Measurements from ENCODE around the gene ESYT3. TPM values are rescaled to one million over a fixed set of nuclear protein-coding genes. Genes with fewer than 3 reads are reported as not detected.

The ESYT3 gene
- total RNA-seq, 6 donors from 2014 or later = 45.9 to 93.3 (median 54.6) TPM

DNA sequence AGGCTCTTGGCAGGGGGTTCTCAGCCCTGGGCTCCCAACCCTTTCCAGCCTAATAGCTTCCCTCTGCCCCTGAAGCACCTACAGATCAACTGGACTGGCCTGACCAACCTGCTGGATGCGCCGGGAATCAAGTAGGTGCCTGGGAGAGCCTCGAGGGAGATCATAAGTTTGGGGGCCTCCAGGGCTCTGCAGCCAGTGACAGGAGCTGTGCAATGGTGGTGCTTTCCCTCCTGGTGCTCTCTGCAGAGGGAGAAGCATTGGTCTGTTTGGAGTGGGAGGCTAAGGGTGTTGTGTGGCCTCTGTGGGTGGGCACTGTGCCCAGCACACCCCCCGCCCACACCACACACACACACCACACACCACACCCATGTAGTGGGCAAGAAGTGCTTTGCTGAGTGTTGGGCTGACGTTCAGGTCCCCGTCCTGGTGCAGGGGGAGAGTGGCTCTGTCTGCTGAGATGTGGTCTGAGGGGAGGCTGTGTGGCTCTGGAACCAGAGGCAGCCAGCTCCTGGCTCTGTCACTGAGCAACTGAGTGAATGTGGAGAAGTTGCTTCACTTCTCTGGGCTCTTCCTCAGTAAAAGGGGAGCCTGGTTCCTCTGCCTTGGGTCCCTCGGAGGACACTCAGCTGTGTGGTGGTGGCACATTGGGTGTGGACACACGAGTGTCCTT is 26.3 kb downstream of the ESYT3 start:
- no peak overlapping the region for H3K27ac ChIP-seq
- H3K4me1 ChIP-seq = peaks cover 0 to 7% (median 0%) of the 10 kb centered on the region in 4 donors
- TF ChIP-seq, protein P1, sequence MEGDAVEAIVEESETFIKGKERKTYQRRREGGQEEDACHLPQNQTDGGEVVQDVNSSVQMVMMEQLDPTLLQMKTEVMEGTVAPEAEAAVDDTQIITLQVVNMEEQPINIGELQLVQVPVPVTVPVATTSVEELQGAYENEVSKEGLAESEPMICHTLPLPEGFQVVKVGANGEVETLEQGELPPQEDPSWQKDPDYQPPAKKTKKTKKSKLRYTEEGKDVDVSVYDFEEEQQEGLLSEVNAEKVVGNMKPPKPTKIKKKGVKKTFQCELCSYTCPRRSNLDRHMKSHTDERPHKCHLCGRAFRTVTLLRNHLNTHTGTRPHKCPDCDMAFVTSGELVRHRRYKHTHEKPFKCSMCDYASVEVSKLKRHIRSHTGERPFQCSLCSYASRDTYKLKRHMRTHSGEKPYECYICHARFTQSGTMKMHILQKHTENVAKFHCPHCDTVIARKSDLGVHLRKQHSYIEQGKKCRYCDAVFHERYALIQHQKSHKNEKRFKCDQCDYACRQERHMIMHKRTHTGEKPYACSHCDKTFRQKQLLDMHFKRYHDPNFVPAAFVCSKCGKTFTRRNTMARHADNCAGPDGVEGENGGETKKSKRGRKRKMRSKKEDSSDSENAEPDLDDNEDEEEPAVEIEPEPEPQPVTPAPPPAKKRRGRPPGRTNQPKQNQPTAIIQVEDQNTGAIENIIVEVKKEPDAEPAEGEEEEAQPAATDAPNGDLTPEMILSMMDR (IDR thresholded peaks at IDR 0.05) = no peak
- TF ChIP-seq POLR2A (IDR thresholded peaks at IDR 0.05) (no peak), POLR2AphosphoS5 (IDR thresholded peaks at IDR 0.05) (no peak), EP300 (IDR thresholded peaks at IDR 0.05) (no peak)
- WGBS, 2 donors = 68 to 69% methylated on average over 2 to 8 of the region's 8 CpGs
- no peaks in the 10 kb centered on the region for H3K27me3 ChIP-seq
- no peaks in the 10 kb centered on the region for H3K9me3 ChIP-seq
- H3K36me3 ChIP-seq = peaks cover 0 to 48% (median 27%) of the 10 kb centered on the region in 4 donors
- H3K4me3 ChIP-seq = no peak overlapping the region
- DNase-seq (peak; percentile 17 to 50), ATAC-seq (ENCODE audit: low FRiP score in 2 of 2) (no peak)

DNA sequence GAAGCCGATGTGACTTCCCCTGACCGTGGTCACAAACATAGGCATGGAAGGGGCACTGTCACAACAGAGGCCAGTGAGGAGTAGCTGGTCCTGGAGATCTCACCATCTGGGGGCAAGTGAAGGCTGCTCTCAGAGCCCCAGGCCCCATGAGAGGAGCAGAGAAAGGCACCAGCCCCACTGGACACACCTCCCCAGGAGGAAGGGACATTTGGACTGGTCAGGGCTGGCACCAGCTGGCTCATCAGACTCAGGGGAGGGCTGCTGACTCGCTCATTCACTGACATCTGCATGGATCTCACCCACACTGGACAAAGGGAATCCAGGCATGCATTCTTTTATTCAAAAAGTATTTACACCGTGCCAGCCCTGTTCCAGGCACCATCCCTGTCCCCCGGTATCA is 26.8 kb downstream of the ESYT3 start:
- ATAC-seq (ENCODE audit: low FRiP score in 2 of 2) (no peak), DNase-seq (no peak)
- no peak overlapping the region for H3K4me3 ChIP-seq
- TF ChIP-seq POLR2AphosphoS5 (IDR thresholded peaks at IDR 0.05) (no peak), POLR2A (IDR thresholded peaks at IDR 0.05) (no peak)
- no peaks in the 10 kb centered on the region for H3K9me3 ChIP-seq
- H3K4me1 ChIP-seq = peaks cover 0 to 7% (median 0%) of the 10 kb centered on the region in 4 donors
- no peak overlapping the region for H3K27ac ChIP-seq
- H3K27me3 ChIP-seq = no peaks in the 10 kb centered on the region
- 67 to 75% methylated on average over 5 of the region's 5 CpGs for WGBS, 2 donors
- peaks cover 0 to 46% (median 27%) of the 10 kb centered on the region in 4 donors for H3K36me3 ChIP-seq

DNA sequence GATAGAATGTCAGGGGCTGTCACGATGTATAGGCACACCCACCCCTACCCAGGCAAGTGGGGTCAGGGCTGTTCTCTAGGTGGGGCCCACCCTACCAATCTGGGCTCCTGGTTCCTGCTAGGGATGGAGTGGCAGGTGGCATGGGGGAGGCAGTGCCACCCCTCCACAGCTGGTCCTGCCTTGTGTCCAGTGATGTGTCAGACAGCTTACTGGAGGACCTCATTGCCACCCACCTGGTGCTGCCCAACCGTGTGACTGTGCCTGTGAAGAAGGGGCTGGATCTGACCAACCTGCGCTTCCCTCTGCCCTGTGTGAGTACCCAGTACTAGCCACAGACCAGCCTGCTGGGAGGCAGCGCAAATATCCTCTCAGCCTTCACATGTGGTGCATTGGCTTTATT is 27.5 kb downstream of the ESYT3 start:
- no peak overlapping the region for H3K4me3 ChIP-seq
- DNase-seq (no peak), ATAC-seq (ENCODE audit: low FRiP score in 2 of 2) (no peak)
- WGBS, 2 donors = 89 to 100% methylated on average over 2 to 4 of the region's 4 CpGs
- peaks cover 0 to 7% (median 0%) of the 10 kb centered on the region in 4 donors for H3K4me1 ChIP-seq
- TF ChIP-seq, protein P1 (IDR thresholded peaks at IDR 0.05) = no peak
- TF ChIP-seq EP300 (IDR thresholded peaks at IDR 0.05) (no peak), POLR2AphosphoS5 (IDR thresholded peaks at IDR 0.05) (no peak), POLR2A (IDR thresholded peaks at IDR 0.05) (no peak)
- H3K36me3 ChIP-seq = peaks cover 0 to 51% (median 26%) of the 10 kb centered on the region in 4 donors
- no peaks in the 10 kb centered on the region for H3K9me3 ChIP-seq
- no peak overlapping the region for H3K27ac ChIP-seq
- no peaks in the 10 kb centered on the region for H3K27me3 ChIP-seq

DNA sequence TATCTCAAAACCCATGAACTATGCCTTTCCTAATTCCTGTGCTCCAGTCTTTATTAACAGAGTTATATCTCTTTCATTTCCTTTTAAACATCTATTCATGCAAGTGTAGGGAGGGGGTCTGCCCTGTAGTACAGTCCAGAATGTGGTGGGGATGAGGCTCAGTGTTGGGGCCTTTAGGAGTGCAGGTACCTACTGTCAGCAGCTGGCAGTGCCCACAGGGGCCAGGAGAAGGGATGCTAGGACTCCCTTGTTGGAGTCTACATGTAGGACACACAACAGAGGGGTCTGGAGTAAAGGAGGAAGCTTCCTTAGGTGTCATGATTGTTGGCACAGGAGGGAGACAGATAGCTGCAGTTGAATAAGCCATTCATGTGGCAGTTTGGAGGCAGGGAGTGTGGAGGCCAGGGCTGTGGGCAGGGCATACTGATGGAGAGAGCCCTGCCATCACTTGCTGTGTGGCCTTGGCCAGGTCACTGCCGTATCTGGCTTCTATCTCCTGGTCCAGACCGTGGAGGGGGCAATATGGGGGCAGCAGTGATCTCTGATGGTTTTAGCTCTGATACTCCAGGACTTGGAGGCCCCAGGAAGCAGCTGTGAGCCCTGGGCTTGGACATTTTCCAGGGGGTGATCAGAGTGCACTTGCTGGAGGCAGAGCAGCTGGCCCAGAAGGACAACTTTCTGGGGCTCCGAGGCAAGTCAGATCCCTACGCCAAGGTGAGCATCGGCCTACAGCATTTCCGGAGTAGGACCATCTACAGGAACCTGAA is 29.5 kb downstream of the ESYT3 start:
- no peak for ATAC-seq (ENCODE audit: low FRiP score in 2 of 2)
- Histone ChIP-seq H3K4me3 (no peak overlapping the region), H3K36me3 (peaks cover 0 to 55% (median 23%) of the 10 kb centered on the region in 4 donors), H3K4me1 (peaks cover 0 to 10% (median 3%) of the 10 kb centered on the region in 4 donors), H3K9me3 (no peaks in the 10 kb centered on the region), H3K27me3 (no peaks in the 10 kb centered on the region), H3K27ac (peak overlapping the region in 1 of 4 donors; percentile 22)
- WGBS, 2 donors = 84 to 100% methylated on average over 3 to 6 of the region's 6 CpGs
- no peak for DNase-seq
- no peak for TF ChIP-seq EP300 (IDR thresholded peaks at IDR 0.05)
- TF ChIP-seq, protein P1 (IDR thresholded peaks at IDR 0.05) = no peak
- TF ChIP-seq POLR2AphosphoS5 (IDR thresholded peaks at IDR 0.05) = no peak
- no peak for TF ChIP-seq POLR2A (IDR thresholded peaks at IDR 0.05)

DNA sequence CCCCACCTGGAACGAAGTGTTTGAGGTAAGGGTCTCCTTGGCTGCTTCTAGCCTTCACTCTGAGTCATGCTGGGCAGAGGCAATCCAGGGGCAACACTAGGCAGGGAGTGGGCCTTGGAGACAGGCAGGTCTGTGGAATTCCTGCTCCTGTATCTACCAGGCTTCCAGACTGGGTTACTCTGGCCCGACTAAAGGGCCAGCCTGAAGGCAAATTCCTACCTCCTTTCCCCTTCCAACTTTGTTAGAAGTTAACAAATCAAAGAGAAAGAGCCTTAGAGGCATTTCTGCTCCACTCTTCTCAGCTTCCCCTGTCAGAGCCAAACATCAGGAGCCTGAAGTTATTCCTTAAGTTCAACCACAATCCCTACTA is 30.1 kb downstream of the ESYT3 start:
- Histone ChIP-seq H3K27ac (no peak overlapping the region), H3K9me3 (no peaks in the 10 kb centered on the region), H3K27me3 (no peaks in the 10 kb centered on the region), H3K4me3 (no peak overlapping the region), H3K4me1 (peaks cover 0 to 15% (median 8%) of the 10 kb centered on the region in 4 donors), H3K36me3 (peaks cover 0 to 53% (median 18%) of the 10 kb centered on the region in 4 donors)
- DNase-seq = no peak
- ATAC-seq (ENCODE audit: low FRiP score in 2 of 2) = no peak
- TF ChIP-seq POLR2A (IDR thresholded peaks at IDR 0.05) (no peak), EP300 (IDR thresholded peaks at IDR 0.05) (no peak), POLR2AphosphoS5 (IDR thresholded peaks at IDR 0.05) (no peak)
- TF ChIP-seq, protein P1 (IDR thresholded peaks at IDR 0.05) = no peak
- WGBS, 2 donors = 72 to 79% methylated on average over 2 of the region's 2 CpGs

All from upper lobe of left lung (tissue), 6 donors.